ENCODE results near the gene VPS51. TPM values are rescaled to one million over a fixed set of nuclear protein-coding genes. Genes with fewer than 3 reads are reported as not detected.
A peak's percentile ranks its signal among the peaks of the same experiment; 100 is the strongest.

VPS51 gene
- total and polyA plus RNA-seq, 2 of the 13 experiments (the other 11 are each of a cell fraction or from before 2014, with no cell fraction given), result 76.3 to 90.6 TPM

- TF ChIP-seq ZNF10 (CRISPR knock-in tag; IDR thresholded peaks at IDR 0.05; ENCODE audit: borderline replicate concordance, low read depth), result no peak
- no peak for TF ChIP-seq ZBTB34 (CRISPR knock-in tag; IDR thresholded peaks at IDR 0.05)
- TF ChIP-seq ZNF280B (CRISPR knock-in tag; IDR thresholded peaks at IDR 0.05; ENCODE audit: borderline replicate concordance), result no peak; the same call in 1 of the 2 replicates
- TF ChIP-seq KLF9 (CRISPR knock-in tag; IDR thresholded peaks at IDR 0.05; ENCODE audit: low read depth), result no peak
- TF ChIP-seq PHF21A (CRISPR knock-in tag; IDR thresholded peaks at IDR 0.05), result peak; percentile 85
- peak; percentile 37; the same call in 1 of the 2 replicates for TF ChIP-seq HBP1 (CRISPR knock-in tag; IDR thresholded peaks at IDR 0.05; ENCODE audit: low read depth)
- TF ChIP-seq FOXJ3 (CRISPR knock-in tag; IDR thresholded peaks at IDR 0.05; ENCODE audit: borderline replicate concordance), result no peak
- no peak for TF ChIP-seq KAT2B (IDR thresholded peaks at IDR 0.05; ENCODE audit: borderline replicate concordance, low read depth, low read length)
- no peak for TF ChIP-seq XRCC5 (optimal IDR thresholded peaks at IDR 0.05; ENCODE audit: low read length)
- no peak; the same call in 1 of the 2 replicates for TF ChIP-seq ZNF430 (CRISPR knock-in tag; IDR thresholded peaks at IDR 0.05)
- no peak for TF ChIP-seq ZFP41 (CRISPR knock-in tag; IDR thresholded peaks at IDR 0.05; ENCODE audit: borderline replicate concordance)
- TF ChIP-seq MIER2 (CRISPR knock-in tag; IDR thresholded peaks at IDR 0.05), result no peak
- TF ChIP-seq SSRP1 (CRISPR knock-in tag; IDR thresholded peaks at IDR 0.05), result no peak
- TF ChIP-seq CENPT (CRISPR knock-in tag; IDR thresholded peaks at IDR 0.05; ENCODE audit: low read depth), result no peak; the same call in 1 of the 2 replicates
- no peak for TF ChIP-seq ATF4 (CRISPR knock-in tag; IDR thresholded peaks at IDR 0.05)
- TF ChIP-seq TSC22D2 (CRISPR knock-in tag; IDR thresholded peaks at IDR 0.05; ENCODE audit: borderline replicate concordance), result no peak
- TF ChIP-seq NR3C1 (CRISPR knock-in tag; IDR thresholded peaks at IDR 0.05), result no peak
- TF ChIP-seq ELK4 (CRISPR knock-in tag; IDR thresholded peaks at IDR 0.05; ENCODE audit: borderline replicate concordance), result no peak
- TF ChIP-seq RARG (CRISPR knock-in tag; IDR thresholded peaks at IDR 0.05; ENCODE audit: low read depth), result no peak
- TF ChIP-seq ZSCAN12 (CRISPR knock-in tag; IDR thresholded peaks at IDR 0.05), result no peak
- TF ChIP-seq ZNF496 (CRISPR knock-in tag; IDR thresholded peaks at IDR 0.05; ENCODE audit: insufficient replicate concordance), result no peak
- TF ChIP-seq NCOA2 (CRISPR knock-in tag; IDR thresholded peaks at IDR 0.05), result no peak; the same call in 1 of the 2 replicates
Observed at GRCh38 chr11:65134952-65135632, 39.1 kb downstream of the VPS51 start (continued).
